HepG2 (cell line): ENCODE results near the gene YAP1. TPM values are rescaled to one million over a fixed set of nuclear protein-coding genes. Genes with fewer than 3 reads are reported as not detected.

Experiments
- CHCHD3 ChIP-seq: sonication (generic); formaldehyde crosslinking; IDR thresholded peaks from 2 replicates; pipeline ENCODE4 v1.8.0; 2022; ENCODE audit warnings: mild to moderate bottlenecking, missing genetic modification reagents, moderate library complexity
- FOXO1 ChIP-seq: sonication (generic); formaldehyde crosslinking; IDR thresholded peaks from 2 replicates; pipeline ENCODE4 v1.4.0; 2020; ENCODE audit warnings: missing genetic modification reagents
- HNF4A ChIP-seq: sonication (generic); formaldehyde crosslinking; IDR thresholded peaks from 2 replicates; pipeline ENCODE4 v1.4.0; 2020; ENCODE audit warnings: missing genetic modification reagents
- HNRNPLL ChIP-seq: fragments of 200-400 bp; formaldehyde crosslinking; IDR thresholded peaks from 2 replicates; pipeline ENCODE4 v1.6.1; 2017; ENCODE audit warnings: mild to moderate bottlenecking, low read depth, low read length; ENCODE audit not compliant: poor library complexity, severe bottlenecking
- KLF16 ChIP-seq, 2 experiments: sonication (generic) in 1 of 2; formaldehyde crosslinking in 1 of 2; IDR thresholded peaks; 2 replicates each; pipeline versions ENCODE4 v1.6.1 to v1.8.0; 2016 to 2023; ENCODE audit warnings: missing genetic modification reagents in 2 of 2, missing compliant biosample characterization in 1 of 2
- NCOA2 ChIP-seq: sonication (generic); formaldehyde crosslinking; IDR thresholded peaks from 2 replicates; pipeline ENCODE4 v1.8.0; 2022; ENCODE audit warnings: inconsistent platforms
- PHF8 ChIP-seq: sonication (generic); formaldehyde crosslinking; IDR thresholded peaks from 2 replicates; pipeline ENCODE4 v1.5.0; 2020; ENCODE audit warnings: missing genetic modification reagents
- RCOR2 ChIP-seq: IDR thresholded peaks from 2 replicates; pipeline ENCODE4 v1.6.1; 2016; ENCODE audit warnings: missing biosample characterization, missing genetic modification reagents
- SCMH1 ChIP-seq: sonication (generic); formaldehyde crosslinking; IDR thresholded peaks from 2 replicates; pipeline ENCODE4 v1.9.0; 2021; ENCODE audit warnings: missing genetic modification reagents, mild to moderate bottlenecking, borderline replicate concordance
- SP5 ChIP-seq: IDR thresholded peaks from 2 replicates; pipeline ENCODE4 v1.6.1; 2016; ENCODE audit warnings: low read depth, borderline replicate concordance
- ZEB1 ChIP-seq: IDR thresholded peaks from 2 replicates; pipeline ENCODE4 v1.6.1; 2012; ENCODE audit warnings: mild to moderate bottlenecking, low read depth, inconsistent platforms; ENCODE audit not compliant: insufficient replicate concordance
- ZNF20 ChIP-seq: sonication (generic); formaldehyde crosslinking; IDR thresholded peaks from 2 replicates; pipeline ENCODE4 v1.4.0; 2020; ENCODE audit warnings: mild to moderate bottlenecking, moderate library complexity, missing genetic modification reagents
- ZNF331 ChIP-seq: sonication (generic); formaldehyde crosslinking; IDR thresholded peaks from 2 replicates; pipeline ENCODE4 v1.4.0; 2020; ENCODE audit warnings: missing genetic modification reagents
- ZNF678 ChIP-seq: sonication (generic); formaldehyde crosslinking; IDR thresholded peaks from 2 replicates; pipeline ENCODE4 v1.4.0; 2020; ENCODE audit warnings: mild to moderate bottlenecking, missing genetic modification reagents
- polyA plus RNA-seq, 8 experiments: library from polyadenylated mRNA; depleted of rRNA in 3 of 8; stranded (reverse) in 7 of 8; unstranded in 1 of 8; fragments of >200 nt; fragmentation: Illumina TruSeq in 4 of 8; extraction: Trizol in 4 of 8; gene quantifications; 2 replicates each; pipeline versions ENCODE4 v1.2.1 to v1.2.3, GENCODE V29; 2011 to 2016; ENCODE audit warnings: low read depth in 4 of 8, missing spikeins in 1 of 8, mixed read lengths in 1 of 8; ENCODE audit not compliant: insufficient read depth in 1 of 8
- total RNA-seq, 5 experiments: library from RNA; depleted of rRNA; stranded (reverse); fragments of >200 nt; fragmentation: Illumina TruSeq; extraction: Trizol; gene quantifications; 2 replicates each; pipeline ENCODE4 v1.2.3, GENCODE V29; 2016; ENCODE audit warnings: low read depth in 1 of 5
- TF ChIP-seq, protein P1 (sequence below): sonication (generic); formaldehyde crosslinking; IDR thresholded peaks from 2 replicates; pipeline ENCODE4 v1.5.0; 2020; ENCODE audit warnings: mild to moderate bottlenecking, missing genetic modification reagents, borderline replicate concordance
- TF ChIP-seq, protein P2 (sequence below): sonication (generic); formaldehyde crosslinking; IDR thresholded peaks from 2 replicates; pipeline ENCODE4 v1.5.0; 2020; ENCODE audit warnings: mild to moderate bottlenecking, missing genetic modification reagents, moderate library complexity
- TF ChIP-seq, protein P3 (sequence below): sonication (generic); formaldehyde crosslinking; IDR thresholded peaks from 2 replicates; pipeline ENCODE4 v1.4.0; 2020; ENCODE audit warnings: missing genetic modification reagents

The YAP1 gene
- total and polyA plus RNA-seq, 2 of the 13 experiments (the other 11 are each of a cell fraction or from before 2014, with no cell fraction given) = 59.5 to 91.0 TPM

- TF ChIP-seq ZNF331 (0 out of 2 replicates have a peak, but pooled peaks have one; percentile 30), SP5 (CRISPR knock-in tag) (peak; percentile 46; the same call in 1 of the 2 replicates), KLF16 (CRISPR knock-in tag; IDR thresholded peaks at IDR 0.05) (0 out of 4 replicates have a peak, but pooled peaks of 1 of the 2 experiments have one; percentile 30), ZNF678 (CRISPR knock-in tag) (no peak), HNF4A (CRISPR knock-in tag) (no peak), HNRNPLL (no peak), ZNF20 (CRISPR knock-in tag) (no peak), NCOA2 (CRISPR knock-in tag) (peak; percentile 71), ZEB1 (no peak), FOXO1 (CRISPR knock-in tag) (no peak; the same call in 1 of the 2 replicates), CHCHD3 (CRISPR knock-in tag) (no peak), PHF8 (CRISPR knock-in tag) (no peak), SCMH1 (CRISPR knock-in tag) (no peak), RCOR2 (CRISPR knock-in tag) (peak; percentile 50; the same call in 1 of the 2 replicates)
- TF ChIP-seq, protein P1, sequence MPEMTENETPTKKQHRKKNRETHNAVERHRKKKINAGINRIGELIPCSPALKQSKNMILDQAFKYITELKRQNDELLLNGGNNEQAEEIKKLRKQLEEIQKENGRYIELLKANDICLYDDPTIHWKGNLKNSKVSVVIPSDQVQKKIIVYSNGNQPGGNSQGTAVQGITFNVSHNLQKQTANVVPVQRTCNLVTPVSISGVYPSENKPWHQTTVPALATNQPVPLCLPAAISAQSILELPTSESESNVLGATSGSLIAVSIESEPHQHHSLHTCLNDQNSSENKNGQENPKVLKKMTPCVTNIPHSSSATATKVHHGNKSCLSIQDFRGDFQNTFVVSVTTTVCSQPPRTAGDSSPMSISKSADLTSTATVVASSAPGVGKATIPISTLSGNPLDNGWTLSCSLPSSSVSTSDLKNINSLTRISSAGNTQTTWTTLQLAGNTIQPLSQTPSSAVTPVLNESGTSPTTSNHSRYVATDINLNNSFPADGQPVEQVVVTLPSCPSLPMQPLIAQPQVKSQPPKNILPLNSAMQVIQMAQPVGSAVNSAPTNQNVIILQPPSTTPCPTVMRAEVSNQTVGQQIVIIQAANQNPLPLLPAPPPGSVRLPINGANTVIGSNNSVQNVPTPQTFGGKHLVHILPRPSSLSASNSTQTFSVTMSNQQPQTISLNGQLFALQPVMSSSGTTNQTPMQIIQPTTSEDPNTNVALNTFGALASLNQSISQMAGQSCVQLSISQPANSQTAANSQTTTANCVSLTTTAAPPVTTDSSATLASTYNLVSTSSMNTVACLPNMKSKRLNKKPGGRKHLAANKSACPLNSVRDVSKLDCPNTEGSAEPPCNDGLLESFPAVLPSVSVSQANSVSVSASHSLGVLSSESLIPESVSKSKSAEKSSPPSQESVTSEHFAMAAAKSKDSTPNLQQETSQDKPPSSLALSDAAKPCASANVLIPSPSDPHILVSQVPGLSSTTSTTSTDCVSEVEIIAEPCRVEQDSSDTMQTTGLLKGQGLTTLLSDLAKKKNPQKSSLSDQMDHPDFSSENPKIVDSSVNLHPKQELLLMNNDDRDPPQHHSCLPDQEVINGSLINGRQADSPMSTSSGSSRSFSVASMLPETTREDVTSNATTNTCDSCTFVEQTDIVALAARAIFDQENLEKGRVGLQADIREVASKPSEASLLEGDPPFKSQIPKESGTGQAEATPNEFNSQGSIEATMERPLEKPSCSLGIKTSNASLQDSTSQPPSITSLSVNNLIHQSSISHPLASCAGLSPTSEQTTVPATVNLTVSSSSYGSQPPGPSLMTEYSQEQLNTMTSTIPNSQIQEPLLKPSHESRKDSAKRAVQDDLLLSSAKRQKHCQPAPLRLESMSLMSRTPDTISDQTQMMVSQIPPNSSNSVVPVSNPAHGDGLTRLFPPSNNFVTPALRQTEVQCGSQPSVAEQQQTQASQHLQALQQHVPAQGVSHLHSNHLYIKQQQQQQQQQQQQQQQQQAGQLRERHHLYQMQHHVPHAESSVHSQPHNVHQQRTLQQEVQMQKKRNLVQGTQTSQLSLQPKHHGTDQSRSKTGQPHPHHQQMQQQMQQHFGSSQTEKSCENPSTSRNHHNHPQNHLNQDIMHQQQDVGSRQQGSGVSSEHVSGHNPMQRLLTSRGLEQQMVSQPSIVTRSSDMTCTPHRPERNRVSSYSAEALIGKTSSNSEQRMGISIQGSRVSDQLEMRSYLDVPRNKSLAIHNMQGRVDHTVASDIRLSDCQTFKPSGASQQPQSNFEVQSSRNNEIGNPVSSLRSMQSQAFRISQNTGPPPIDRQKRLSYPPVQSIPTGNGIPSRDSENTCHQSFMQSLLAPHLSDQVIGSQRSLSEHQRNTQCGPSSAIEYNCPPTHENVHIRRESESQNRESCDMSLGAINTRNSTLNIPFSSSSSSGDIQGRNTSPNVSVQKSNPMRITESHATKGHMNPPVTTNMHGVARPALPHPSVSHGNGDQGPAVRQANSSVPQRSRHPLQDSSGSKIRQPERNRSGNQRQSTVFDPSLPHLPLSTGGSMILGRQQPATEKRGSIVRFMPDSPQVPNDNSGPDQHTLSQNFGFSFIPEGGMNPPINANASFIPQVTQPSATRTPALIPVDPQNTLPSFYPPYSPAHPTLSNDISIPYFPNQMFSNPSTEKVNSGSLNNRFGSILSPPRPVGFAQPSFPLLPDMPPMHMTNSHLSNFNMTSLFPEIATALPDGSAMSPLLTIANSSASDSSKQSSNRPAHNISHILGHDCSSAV (CRISPR knock-in tag) = no peak
- TF ChIP-seq, protein P2, sequence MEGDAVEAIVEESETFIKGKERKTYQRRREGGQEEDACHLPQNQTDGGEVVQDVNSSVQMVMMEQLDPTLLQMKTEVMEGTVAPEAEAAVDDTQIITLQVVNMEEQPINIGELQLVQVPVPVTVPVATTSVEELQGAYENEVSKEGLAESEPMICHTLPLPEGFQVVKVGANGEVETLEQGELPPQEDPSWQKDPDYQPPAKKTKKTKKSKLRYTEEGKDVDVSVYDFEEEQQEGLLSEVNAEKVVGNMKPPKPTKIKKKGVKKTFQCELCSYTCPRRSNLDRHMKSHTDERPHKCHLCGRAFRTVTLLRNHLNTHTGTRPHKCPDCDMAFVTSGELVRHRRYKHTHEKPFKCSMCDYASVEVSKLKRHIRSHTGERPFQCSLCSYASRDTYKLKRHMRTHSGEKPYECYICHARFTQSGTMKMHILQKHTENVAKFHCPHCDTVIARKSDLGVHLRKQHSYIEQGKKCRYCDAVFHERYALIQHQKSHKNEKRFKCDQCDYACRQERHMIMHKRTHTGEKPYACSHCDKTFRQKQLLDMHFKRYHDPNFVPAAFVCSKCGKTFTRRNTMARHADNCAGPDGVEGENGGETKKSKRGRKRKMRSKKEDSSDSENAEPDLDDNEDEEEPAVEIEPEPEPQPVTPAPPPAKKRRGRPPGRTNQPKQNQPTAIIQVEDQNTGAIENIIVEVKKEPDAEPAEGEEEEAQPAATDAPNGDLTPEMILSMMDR (CRISPR knock-in tag) = no peak
- TF ChIP-seq, protein P3, sequence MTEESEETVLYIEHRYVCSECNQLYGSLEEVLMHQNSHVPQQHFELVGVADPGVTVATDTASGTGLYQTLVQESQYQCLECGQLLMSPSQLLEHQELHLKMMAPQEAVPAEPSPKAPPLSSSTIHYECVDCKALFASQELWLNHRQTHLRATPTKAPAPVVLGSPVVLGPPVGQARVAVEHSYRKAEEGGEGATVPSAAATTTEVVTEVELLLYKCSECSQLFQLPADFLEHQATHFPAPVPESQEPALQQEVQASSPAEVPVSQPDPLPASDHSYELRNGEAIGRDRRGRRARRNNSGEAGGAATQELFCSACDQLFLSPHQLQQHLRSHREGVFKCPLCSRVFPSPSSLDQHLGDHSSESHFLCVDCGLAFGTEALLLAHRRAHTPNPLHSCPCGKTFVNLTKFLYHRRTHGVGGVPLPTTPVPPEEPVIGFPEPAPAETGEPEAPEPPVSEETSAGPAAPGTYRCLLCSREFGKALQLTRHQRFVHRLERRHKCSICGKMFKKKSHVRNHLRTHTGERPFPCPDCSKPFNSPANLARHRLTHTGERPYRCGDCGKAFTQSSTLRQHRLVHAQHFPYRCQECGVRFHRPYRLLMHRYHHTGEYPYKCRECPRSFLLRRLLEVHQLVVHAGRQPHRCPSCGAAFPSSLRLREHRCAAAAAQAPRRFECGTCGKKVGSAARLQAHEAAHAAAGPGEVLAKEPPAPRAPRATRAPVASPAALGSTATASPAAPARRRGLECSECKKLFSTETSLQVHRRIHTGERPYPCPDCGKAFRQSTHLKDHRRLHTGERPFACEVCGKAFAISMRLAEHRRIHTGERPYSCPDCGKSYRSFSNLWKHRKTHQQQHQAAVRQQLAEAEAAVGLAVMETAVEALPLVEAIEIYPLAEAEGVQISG (CRISPR knock-in tag) = no peak
These were observed 24.2 kb upstream of the YAP1 start (continued) for GRCh38 chr11:102085864-102086551.
